Motor neuron (in vitro differentiated cells): ENCODE measurements around the gene CLDN7. TPM values are rescaled to one million over a fixed set of nuclear protein-coding genes. Genes with fewer than 3 reads are reported as not detected.
A peak's percentile ranks its signal among the peaks of the same experiment; 100 is the strongest.

Source experiments
- ATAC-seq, 8 experiments: fragments of 200-7000 bp; cut with Tn5 transposase; replicated peaks in 6 of 8; 2 replicates each; pipeline ENCODE4 v1.8.0; 2021; ENCODE audit warnings: mild to moderate bottlenecking in 8 of 8, moderate library complexity in 8 of 8
- H3K27ac ChIP-seq, 2 donors: fragments of 250-450 bp; sonication (Bioruptor Pico); 2 replicates each; pipeline ENCODE4 v1.9.0; 2021; ENCODE audit warnings: antibody characterized with exemption in 2 of 2, mild to moderate bottlenecking in 2 of 2, moderate library complexity in 1 of 2
- H3K4me1 ChIP-seq, 2 donors: fragments of 250-450 bp; sonication (Bioruptor Pico); replicated peaks in 1 of 2; 2 replicates each; pipeline ENCODE4 v1.6.1; 2021; ENCODE audit warnings: antibody characterized with exemption in 2 of 2, mild to moderate bottlenecking in 2 of 2, moderate library complexity in 1 of 2
- H3K4me3 ChIP-seq, 5 donors: fragments of 250-450 bp; sonication (Bioruptor Pico); 2 replicates each; pipeline ENCODE4 v1.9.0; 2021; ENCODE audit warnings: antibody characterized with exemption in 5 of 5, mild to moderate bottlenecking in 5 of 5, moderate library complexity in 4 of 5
- WGBS, 10 experiments: fragments of 450-650 bp; shearing (Covaris generic); methylation state at CpG; one replicate each; pipeline ENCODE4 v1.0.0; 2022; 5-methylcytosine and 5-hydroxymethylcytosine counted together
- in situ Hi-C, 9 experiments: fragments of 400-800 bp; cut with MboI; loops; one replicate each; pipeline ENCODE4 v1.15.0; 2021; ENCODE audit warnings: low sequenced_read_pairs in 9 of 9, low pct_unique_long_range_greater_than_20kb in 2 of 9; ENCODE audit not compliant: unreplicated experiment in 9 of 9
- total RNA-seq, 8 experiments: library from RNA; unstranded; fragments of 300-600 nt; gene quantifications; 2 replicates each; pipeline versions ENCODE4 v1.2.3 to v1.2.4, GENCODE V29; 2022

The CLDN7 gene
- total RNA-seq, 8 experiments from 2014 or later, result 0.32 to 3.7 (median 0.99) TPM

DNA sequence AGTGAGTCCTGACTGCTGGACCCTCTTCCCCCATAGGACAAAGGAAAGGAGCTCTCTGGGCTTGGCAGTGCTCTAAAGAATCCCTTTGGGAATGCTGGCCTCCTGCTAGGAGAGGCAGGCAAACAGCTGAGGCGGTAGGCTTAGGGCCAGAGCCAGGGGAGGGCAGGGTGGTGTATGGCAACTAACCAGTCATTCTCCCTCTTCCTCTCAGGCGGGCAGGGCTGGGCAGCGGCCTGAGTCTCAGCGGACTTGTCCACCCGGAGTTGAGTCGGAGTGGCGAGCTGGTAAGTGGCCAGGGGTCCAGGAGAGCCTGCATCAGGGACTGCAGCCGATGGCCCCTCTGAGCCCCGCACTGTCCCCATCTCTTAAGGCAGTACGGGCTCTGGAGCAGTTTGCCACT lies 38.2 kb downstream of the CLDN7 start:
- 89% methylated on average over 1 of the region's 10 CpGs; no CpG with 5 or more reads in 9 of the 10 experiments for WGBS, 10 experiments
- ATAC-seq, result no peak
- in situ Hi-C loops, result no loop called here
- no peak overlapping the region for H3K4me3 ChIP-seq
- peaks cover 7 to 12% of the 10 kb centered on the region in 2 donors for H3K4me1 ChIP-seq
- no peak overlapping the region for H3K27ac ChIP-seq

DNA sequence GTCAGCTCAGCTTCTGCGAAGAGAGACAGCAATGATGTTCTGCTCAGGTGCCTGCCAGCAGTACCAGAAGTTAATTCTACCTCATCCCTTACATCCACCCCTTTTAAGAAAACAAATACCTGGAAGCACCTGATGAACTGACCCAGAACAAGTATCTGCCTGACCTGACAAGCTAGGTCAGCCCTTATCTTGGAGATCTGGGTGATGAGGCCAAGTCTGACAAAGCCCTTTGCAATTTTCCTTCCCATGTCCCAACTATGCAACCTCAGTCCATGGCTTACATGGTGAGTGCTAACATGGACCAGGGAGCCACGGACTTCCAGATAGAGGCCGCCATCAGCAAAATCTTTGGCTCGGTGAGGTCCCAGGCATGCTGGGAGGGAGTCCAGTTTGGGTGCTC lies 38.9 kb downstream of the CLDN7 start:
- 65 to 100% (median 91%) methylated on average over 1 to 4 of the region's 4 CpGs; no CpG with 5 or more reads in 4 of the 10 experiments for WGBS, 10 experiments

DNA sequence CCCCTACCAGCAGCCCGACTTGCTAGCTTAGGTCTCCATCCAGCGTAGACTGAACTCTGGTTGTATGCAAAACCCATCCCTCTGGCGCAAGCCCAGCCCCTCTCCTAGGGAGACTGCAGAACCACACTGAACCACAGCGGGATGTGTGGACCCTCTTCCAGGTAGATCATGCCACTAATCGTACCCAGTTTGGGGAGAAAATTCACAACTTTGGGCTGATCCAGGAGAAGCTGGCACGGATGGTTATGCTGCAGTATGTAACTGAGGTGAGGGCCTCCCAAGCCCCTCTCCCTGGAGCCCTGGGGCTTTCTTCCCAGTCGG lies 39.3 kb downstream of the CLDN7 start:
- ATAC-seq, result no peak

More for the DNA sequence above, 38.9 kb downstream of the CLDN7 start:
- no peak overlapping the region for H3K4me3 ChIP-seq
- no peak overlapping the region for H3K27ac ChIP-seq
- ATAC-seq, result no peak
- H3K4me1 ChIP-seq, result peaks cover 7 to 18% of the 10 kb centered on the region in 2 donors
- in situ Hi-C loops, result no loop called here

DNA sequence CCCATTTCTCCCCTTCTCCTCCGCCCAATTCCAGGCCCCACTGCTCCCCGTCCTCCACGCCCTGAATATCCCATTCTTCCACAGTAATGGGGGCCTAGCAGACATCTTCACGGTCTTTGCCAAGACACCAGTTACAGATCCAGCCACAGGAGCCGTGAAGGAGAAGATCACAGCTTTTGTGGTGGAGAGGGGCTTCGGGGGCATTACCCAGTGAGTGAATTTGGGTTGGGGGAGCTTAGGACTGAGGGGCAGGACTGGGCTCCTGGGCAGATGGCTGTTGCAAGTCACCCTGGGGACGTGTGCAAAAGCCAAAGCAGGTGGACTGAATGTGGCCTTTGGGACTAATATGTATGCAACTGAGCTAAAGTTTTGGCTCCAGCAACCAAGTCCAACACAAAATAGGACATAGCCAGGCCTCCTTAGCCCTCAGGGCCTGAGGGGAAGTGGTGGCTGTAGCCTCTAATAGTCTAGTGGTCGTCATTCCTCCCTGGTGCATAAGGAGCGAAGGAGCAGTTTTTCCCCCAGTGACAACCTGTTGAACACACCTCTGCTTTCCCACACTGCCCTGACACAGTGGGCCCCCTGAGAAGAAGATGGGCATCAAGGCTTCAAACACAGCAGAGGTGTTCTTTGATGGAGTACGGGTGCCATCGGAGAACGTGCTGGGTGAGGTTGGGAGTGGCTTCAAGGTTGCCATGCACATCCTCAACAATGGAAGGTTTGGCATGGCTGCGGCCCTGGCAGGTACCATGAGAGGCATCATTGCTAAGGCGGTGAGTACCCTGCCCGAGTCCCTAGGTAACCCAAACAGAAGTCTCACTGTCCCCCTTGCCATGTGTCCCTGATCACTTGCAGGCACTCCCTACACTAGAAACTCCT lies 39.9 kb downstream of the CLDN7 start:
- H3K4me3 ChIP-seq, result no peak overlapping the region
- no peak overlapping the region for H3K27ac ChIP-seq
- in situ Hi-C loops, result no loop called here
- ATAC-seq, result no peak
- peaks cover 14 to 25% of the 10 kb centered on the region in 2 donors for H3K4me1 ChIP-seq
- WGBS, 10 experiments, result 0 to 100% (median 91%) methylated on average over 1 to 5 of the region's 15 CpGs; no CpG with 5 or more reads in 3 of the 10 experiments

More for the DNA sequence above, 39.3 kb downstream of the CLDN7 start:
- Histone ChIP-seq H3K4me1 (peaks cover 12 to 22% of the 10 kb centered on the region in 2 donors), H3K4me3 (no peak overlapping the region), H3K27ac (no peak overlapping the region)
- WGBS, 10 experiments, result 50 to 87% (median 69%) methylated on average over 1 to 5 of the region's 7 CpGs; no CpG with 5 or more reads in 4 of the 10 experiments
- in situ Hi-C loops, result no loop called here

DNA sequence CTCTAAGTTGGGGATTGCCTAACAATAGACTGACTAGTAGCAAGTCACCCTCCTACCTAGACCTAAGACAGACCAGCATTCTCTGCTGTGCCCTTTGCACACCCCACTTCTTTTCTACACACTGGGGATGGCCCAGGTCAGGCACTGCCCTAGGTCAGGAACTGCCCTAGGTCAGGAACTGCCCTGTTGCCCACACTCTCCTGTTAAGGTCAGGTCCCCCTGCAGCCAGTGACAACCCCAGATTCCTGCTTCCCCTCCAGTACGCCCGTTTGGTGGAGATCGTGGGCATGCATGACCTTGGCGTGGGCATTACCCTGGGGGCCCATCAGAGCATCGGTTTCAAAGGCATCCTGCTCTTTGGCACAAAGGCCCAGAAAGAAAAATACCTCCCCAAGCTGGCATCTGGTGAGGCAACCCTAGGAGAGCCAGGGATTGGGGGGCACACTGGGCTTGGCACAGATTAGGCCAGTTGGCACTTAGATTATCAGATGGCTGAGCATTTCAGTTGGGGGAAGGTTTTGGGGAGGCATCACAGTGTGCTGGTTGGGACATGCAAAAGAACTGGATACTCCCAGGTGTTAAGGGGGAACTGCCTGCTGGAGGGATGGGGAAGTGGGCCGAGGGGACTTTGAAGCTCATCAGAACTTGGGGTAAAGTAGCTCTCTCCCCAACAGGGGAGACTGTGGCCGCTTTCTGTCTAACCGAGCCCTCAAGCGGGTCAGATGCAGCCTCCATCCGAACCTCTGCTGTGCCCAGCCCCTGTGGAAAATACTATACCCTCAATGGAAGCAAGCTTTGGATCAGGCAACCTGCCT lies 40.8 kb downstream of the CLDN7 start:
- in situ Hi-C loops, result no loop called here
- ATAC-seq, result no peak
- Histone ChIP-seq H3K27ac (no peak overlapping the region), H3K4me3 (no peak overlapping the region), H3K4me1 (peaks cover 14 to 25% of the 10 kb centered on the region in 2 donors)
- WGBS, 10 experiments, result 0 to 100% (median 95%) methylated on average over 1 to 4 of the region's 10 CpGs; no CpG with 5 or more reads in 4 of the 10 experiments

DNA sequence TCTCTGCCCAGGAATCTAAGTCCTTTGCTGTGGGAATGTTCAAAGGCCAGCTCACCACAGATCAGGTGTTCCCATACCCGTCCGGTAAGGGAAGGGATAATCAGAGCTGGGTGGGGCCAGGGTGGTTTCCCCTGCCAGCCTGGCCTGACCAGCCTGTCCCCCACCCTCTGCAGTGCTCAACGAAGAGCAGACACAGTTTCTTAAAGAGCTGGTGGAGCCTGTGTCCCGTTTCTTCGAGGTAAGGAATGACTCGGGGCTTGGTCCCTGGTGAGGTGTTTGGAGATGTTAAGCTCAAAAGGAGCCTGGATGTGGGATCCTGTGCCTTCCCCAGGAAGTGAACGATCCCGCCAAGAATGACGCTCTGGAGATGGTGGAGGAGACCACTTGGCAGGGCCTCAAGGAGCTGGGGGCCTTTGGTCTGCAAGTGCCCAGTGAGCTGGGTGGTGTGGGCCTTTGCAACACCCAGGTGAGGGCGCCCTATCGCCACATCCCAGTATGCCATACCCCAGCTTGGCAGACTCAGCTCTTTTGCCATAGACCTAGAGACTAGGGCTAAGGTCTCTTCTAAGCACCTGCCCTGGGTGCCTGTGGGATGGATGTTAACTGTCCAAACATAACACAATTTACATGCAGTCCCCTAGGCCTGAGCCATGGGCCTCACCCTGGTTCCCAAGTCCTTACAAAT lies 41.5 kb downstream of the CLDN7 start:
- Histone ChIP-seq H3K4me3 (peak overlapping the region; percentile 72 to 91 (median 78)), H3K4me1 (peaks cover 14 to 25% of the 10 kb centered on the region in 2 donors), H3K27ac (peak overlapping the region; percentile 68 to 77)
- peak in 4 of 8 experiments; percentile 4 to 34 (median 8) for ATAC-seq
- 27 to 67% (median 60%) methylated on average over 1 to 3 of the region's 11 CpGs; no CpG with 5 or more reads in 7 of the 10 experiments for WGBS, 10 experiments
- in situ Hi-C loops, result no loop called here

DNA sequence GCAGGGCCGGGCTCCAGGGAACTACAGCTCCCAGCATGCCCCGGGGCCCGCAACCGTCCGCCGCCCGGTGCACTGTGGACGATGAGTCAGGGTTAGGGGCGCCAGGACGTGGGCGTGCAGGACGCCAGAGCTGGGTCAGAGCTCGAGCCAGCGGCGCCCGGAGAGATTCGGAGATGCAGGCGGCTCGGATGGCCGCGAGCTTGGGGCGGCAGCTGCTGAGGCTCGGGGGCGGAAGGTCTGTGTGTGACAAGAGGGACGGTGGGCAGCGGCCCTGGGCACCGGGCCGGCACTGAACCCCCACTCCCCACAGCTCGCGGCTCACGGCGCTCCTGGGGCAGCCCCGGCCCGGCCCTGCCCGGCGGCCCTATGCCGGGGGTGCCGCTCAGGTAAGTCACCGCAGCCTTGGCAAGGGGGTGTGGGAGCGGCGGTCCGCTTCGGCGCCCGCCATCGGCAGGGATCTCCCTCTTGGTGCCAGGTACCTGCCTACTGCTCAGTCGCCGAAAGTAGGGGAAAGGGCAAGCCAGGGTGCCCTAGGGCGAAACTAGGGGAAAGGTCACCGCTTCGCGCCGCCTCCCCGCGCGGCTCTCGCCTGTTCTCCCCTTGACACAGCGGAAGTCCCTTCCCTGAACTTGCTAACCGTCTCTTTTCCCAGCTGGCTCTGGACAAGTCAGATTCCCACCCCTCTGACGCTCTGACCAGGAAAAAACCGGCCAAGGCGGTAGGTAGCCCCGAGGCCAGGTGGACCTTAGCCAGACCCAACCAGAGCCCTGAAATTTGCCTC lies 42.3 kb downstream of the CLDN7 start, which contains the start of the genes ACADVL and DLG4:
TSS of gene ACADVL (plus strand) at position 127 of the 781 bp plus-strand sequence. CDS start at position 174, 47 bp downstream.
TSS of gene DLG4 (minus strand) at position 25 of the 781 bp plus-strand sequence.
- in situ Hi-C loops, result no loop called here
- ATAC-seq, result peak; percentile 58 to 75 (median 70)
- Histone ChIP-seq H3K27ac (peak within 1 kb of the TSS; percentile 68 to 77), H3K4me1 (peaks cover 14 to 25% of the 10 kb centered on the region in 2 donors), H3K4me3 (peak within 1 kb of the TSS; percentile 72 to 91 (median 78))
- whole genome bisulfite sequencing, 10 experiments, result 0 to 1% (median 0%) methylated on average over 2 to 12 of the region's 63 CpGs; no CpG with 5 or more reads in 5 of the 10 experiments

DNA sequence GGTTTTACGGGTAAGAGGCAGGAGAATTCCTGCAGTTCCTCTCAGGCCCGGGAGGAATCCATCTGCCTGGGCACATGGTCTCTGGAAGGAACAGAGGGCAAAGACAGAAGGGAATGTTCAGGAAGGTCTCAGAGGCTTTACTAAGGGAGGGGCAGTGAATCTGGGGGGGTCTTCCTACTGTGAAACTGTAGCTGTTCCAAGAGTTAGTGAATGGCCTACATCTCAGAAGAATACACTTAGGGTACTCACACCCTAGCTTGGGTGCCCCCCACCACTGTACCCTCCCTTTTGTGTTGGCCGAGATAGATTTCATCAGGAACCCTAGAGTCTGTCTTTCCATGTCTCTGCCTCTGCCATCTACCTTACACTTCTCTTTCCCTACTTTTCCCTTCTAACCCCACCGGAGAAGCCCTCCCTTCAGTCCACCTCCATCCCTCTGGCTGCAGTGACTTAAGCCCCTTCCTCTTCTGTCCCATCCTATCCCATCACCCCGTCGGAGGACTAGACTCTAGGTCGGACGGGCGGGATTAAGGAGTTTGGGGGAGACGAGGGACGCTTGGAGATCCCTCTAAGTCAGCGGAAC lies 43.0 kb downstream of the CLDN7 start:
- in situ Hi-C loops, result no loop called here
- peak overlapping the region; percentile 72 to 91 (median 78) for H3K4me3 ChIP-seq
- peaks cover 14 to 25% of the 10 kb centered on the region in 2 donors for H3K4me1 ChIP-seq
- ATAC-seq, result no peak
- peak overlapping the region in 1 of 2 donors; percentile 77 for H3K27ac ChIP-seq
- 0 to 100% (median 36%) methylated on average over 1 to 7 of the region's 12 CpGs; no CpG with 5 or more reads in 2 of the 10 experiments for WGBS, 10 experiments

DNA sequence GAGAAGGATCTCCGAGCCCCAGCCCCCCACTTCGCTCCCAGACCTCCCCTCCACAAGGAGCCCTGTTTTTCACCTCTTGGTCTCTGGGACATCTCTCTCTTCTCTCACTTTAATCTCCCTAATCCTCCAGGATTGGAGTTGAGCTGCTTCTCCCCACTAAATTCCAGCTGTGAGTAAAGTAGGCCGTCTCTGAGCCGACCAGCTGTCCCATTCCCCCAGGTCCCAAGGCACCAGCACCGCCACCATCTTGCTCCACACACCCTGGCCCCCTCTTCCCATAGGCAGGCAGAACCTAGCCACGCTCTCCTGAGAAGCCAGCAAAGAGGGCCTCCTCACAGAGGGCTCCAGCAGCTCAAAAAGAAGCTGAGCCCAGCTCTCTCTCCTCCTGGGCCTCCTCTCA lies 43.5 kb downstream of the CLDN7 start:
- Histone ChIP-seq H3K4me1 (peaks cover 14 to 25% of the 10 kb centered on the region in 2 donors), H3K4me3 (no peak overlapping the region), H3K27ac (no peak overlapping the region)
- 0 to 82% methylated on average over 1 to 4 of the region's 6 CpGs; no CpG with 5 or more reads in 8 of the 10 experiments for WGBS, 10 experiments
- in situ Hi-C loops, result no loop called here
- ATAC-seq, result no peak

DNA sequence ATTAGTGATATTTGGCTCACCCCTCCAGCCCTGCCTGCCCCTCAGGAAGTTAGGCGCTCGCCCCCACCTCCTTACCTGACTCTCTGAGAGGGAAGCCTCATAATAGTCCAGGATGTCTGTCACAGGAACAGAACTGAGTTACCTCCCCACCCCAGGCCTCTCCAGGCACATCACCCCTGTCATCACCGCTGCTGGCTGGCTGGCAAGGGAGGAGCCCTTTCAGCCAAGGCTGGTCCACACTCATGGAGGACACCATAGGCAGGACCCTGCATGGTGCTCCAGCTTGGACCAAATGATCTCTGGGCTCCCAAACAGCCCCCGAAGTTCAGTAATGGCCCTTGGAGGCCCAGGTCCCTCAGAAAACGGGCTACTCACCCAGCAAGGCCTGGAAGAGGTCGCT lies 44.1 kb downstream of the CLDN7 start:
- ATAC-seq, result no peak
- H3K27ac ChIP-seq, result peak overlapping the region; percentile 71 to 75
- in situ Hi-C loops, result no loop called here
- WGBS, 10 experiments, result 0 to 100% (median 50%) methylated on average over 1 of the region's 6 CpGs; no CpG with 5 or more reads in 6 of the 10 experiments
- peak overlapping the region; percentile 40 to 62 (median 56) for H3K4me3 ChIP-seq
- peaks cover 19 to 30% of the 10 kb centered on the region in 2 donors for H3K4me1 ChIP-seq

DNA sequence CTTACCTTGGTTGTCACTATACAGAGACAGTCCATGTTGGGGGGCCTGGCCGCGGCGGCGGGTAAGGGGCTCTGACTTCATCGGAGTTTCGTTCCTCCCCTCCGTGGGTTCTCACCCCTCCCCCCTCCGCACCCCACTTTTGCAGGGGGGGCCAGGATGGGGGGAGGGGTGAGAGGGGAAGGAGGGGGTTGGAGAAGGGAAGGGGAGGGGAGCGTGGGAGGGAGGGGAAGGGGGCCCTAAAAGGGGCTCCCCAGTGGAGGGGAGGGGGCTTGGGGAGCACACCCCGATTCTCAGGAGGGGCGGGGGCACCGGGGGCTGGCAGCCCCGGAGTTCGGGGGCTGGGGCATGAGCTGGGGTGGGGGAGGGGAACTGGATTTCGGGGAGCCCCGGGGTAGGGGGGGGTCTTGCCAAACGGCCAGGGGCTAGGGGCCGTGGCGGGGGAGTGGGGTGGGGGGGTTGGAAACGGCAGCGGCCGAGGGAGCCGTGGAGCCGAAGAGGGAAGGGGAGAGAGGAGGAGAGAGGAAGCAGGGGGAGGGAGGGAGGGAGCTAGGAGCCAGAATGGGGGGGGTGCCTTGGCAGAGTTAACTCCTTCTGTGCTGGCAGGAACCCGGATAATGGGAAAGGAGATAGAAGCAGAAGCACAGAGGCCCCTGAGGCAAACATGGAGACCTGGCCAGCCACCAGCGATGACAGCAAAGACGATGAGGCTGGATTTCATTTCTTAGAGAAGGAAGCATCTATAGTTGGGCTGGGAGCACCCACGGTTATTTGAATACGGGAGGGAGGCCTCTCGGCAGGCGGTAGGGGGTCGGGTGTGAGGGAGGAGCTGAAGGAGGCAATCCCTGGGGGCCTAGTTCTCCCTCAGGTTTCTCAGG lies 44.9 kb downstream of the CLDN7 start:
- Histone ChIP-seq H3K27ac (peak overlapping the region; percentile 71 to 75), H3K4me3 (peak overlapping the region; percentile 53 to 62 (median 56)), H3K4me1 (peaks cover 26 to 35% of the 10 kb centered on the region in 2 donors)
- in situ Hi-C loops, result no loop called here
- ATAC-seq, result no peak
- WGBS, 10 experiments, result 0 to 20% methylated on average over 1 to 2 of the region's 32 CpGs; no CpG with 5 or more reads in 8 of the 10 experiments
